WTC11 (cell line): Measurements from ENCODE around the gene KCNS3. TPM values are rescaled to one million over a fixed set of nuclear protein-coding genes. Genes with fewer than 3 reads are reported as not detected.

ENCODE experiments used
- ATAC-seq: fragments of 200-7000 bp; cut with Tn5 transposase; 2 replicates; pipeline ENCODE4 v1.10.0; 2021; ENCODE audit warnings: mild to moderate bottlenecking, moderate library complexity
- CTCF ChIA-PET: fragments of 300-600 bp; sonication (Branson Sonifier 250); formaldehyde crosslinking; loops from one replicate; lab custom pipeline; 2021; ENCODE audit warnings: antibody characterized with exemption; lab: Charles Lee
- POLR2A ChIA-PET: fragments of 350-600 bp; sonication (Branson Sonifier 250); formaldehyde crosslinking; loops from one replicate; lab custom pipeline; 2021; ENCODE audit warnings: antibody characterized with exemption; lab: Charles Lee
- DNase-seq: peaks from one replicate; pipeline ENCODE4 v3.0.0; 2021; ENCODE audit warnings: low spot score
- H3K27ac Mint-ChIP-seq: 2 replicates; pipeline ENCODE4 v1.8.0; 2021; ENCODE audit warnings: mixed read lengths
- H3K27me3 Mint-ChIP-seq: 2 replicates; pipeline ENCODE4 v1.8.0; 2021; ENCODE audit warnings: low read depth, mild to moderate bottlenecking, moderate library complexity, mixed read lengths
- H3K36me3 Mint-ChIP-seq: 2 replicates; pipeline ENCODE4 v1.8.0; 2021; ENCODE audit warnings: mixed read lengths
- H3K4me1 Mint-ChIP-seq: 2 replicates; pipeline ENCODE4 v1.8.0; 2022; ENCODE audit warnings: mixed read lengths
- H3K4me3 Mint-ChIP-seq: 2 replicates; pipeline ENCODE4 v1.8.0; 2021; ENCODE audit warnings: mild to moderate bottlenecking, moderate library complexity, mixed read lengths
- H3K9me3 Mint-ChIP-seq: 2 replicates; pipeline ENCODE4 v1.8.0; 2021; ENCODE audit warnings: mixed read lengths
- ARID4B ChIP-seq: sonication (generic); formaldehyde crosslinking; IDR thresholded peaks from 2 replicates; pipeline ENCODE4 v1.8.0; 2023; ENCODE audit warnings: missing genetic modification reagents, mild to moderate bottlenecking, borderline replicate concordance
- ELF4 ChIP-seq: sonication (generic); formaldehyde crosslinking; IDR thresholded peaks from 2 replicates; pipeline ENCODE4 v1.8.1; 2022; ENCODE audit warnings: low read depth, mild to moderate bottlenecking, moderate library complexity, missing genetic modification reagents
- FOXJ3 ChIP-seq: sonication (generic); formaldehyde crosslinking; IDR thresholded peaks from 2 replicates; pipeline ENCODE4 v1.9.0; 2021; ENCODE audit warnings: missing genetic modification reagents, mild to moderate bottlenecking, borderline replicate concordance
- FOXK1 ChIP-seq: sonication (generic); formaldehyde crosslinking; IDR thresholded peaks from 2 replicates; pipeline ENCODE4 v1.8.0; 2022; ENCODE audit warnings: mild to moderate bottlenecking, moderate library complexity, missing genetic modification reagents
- GRHL2 ChIP-seq: fragments of 250-450 bp; sonication (Bioruptor Pico); IDR thresholded peaks from 2 replicates; pipeline ENCODE4 v1.8.0; 2022; ENCODE audit warnings: mild to moderate bottlenecking, moderate library complexity; ENCODE audit not compliant: insufficient replicate concordance, severe bottlenecking
- GTF2I ChIP-seq: fragments of 250-450 bp; sonication (Bioruptor Pico); conservative IDR thresholded peaks from 2 replicates; pipeline ENCODE4 v1.4.0; 2021; ENCODE audit warnings: mild to moderate bottlenecking
- HMGA2 ChIP-seq: fragments of 250-450 bp; sonication (Bioruptor Pico); IDR thresholded peaks from 2 replicates; pipeline ENCODE4 v1.4.0; 2021; ENCODE audit warnings: mild to moderate bottlenecking, moderate library complexity
- JAZF1 ChIP-seq: fragments of 250-450 bp; sonication (Bioruptor Pico); IDR thresholded peaks from 2 replicates; pipeline ENCODE4 v1.9.0; 2021; ENCODE audit warnings: moderate library complexity, mild to moderate bottlenecking, inconsistent platforms
- JUN ChIP-seq: sonication (generic); formaldehyde crosslinking; IDR thresholded peaks from 2 replicates; pipeline ENCODE4 v1.8.0; 2023; ENCODE audit warnings: mild to moderate bottlenecking, missing genetic modification reagents
- MXD4 ChIP-seq: fragments of 250-450 bp; sonication (Bioruptor Pico); IDR thresholded peaks from 2 replicates; pipeline ENCODE4 v1.8.0; 2021; ENCODE audit warnings: mild to moderate bottlenecking, moderate library complexity, borderline replicate concordance
- MYBL2 ChIP-seq: sonication (generic); formaldehyde crosslinking; IDR thresholded peaks from 2 replicates; pipeline ENCODE4 v1.8.1; 2023; ENCODE audit warnings: mild to moderate bottlenecking, moderate library complexity, missing genetic modification reagents
- NFYB ChIP-seq: sonication (generic); formaldehyde crosslinking; conservative IDR thresholded peaks from 2 replicates; pipeline ENCODE4 v1.8.0; 2022; ENCODE audit warnings: low read depth, missing genetic modification reagents
- OVOL2 ChIP-seq: fragments of 250-450 bp; sonication (Bioruptor Pico); IDR thresholded peaks from 2 replicates; pipeline ENCODE4 v1.9.0; 2021; ENCODE audit warnings: mild to moderate bottlenecking, borderline replicate concordance
- PREB ChIP-seq: sonication (generic); formaldehyde crosslinking; IDR thresholded peaks from 2 replicates; pipeline ENCODE4 v1.8.1; 2022; ENCODE audit warnings: mild to moderate bottlenecking, missing genetic modification reagents, moderate library complexity, borderline replicate concordance
- PRRX2 ChIP-seq: fragments of 250-450 bp; sonication (Bioruptor Pico); IDR thresholded peaks from 2 replicates; pipeline ENCODE4 v1.8.0; 2021; ENCODE audit warnings: mild to moderate bottlenecking
- TEAD4 ChIP-seq: sonication (generic); formaldehyde crosslinking; IDR thresholded peaks from 2 replicates; pipeline ENCODE4 v1.8.0; 2022; ENCODE audit warnings: mild to moderate bottlenecking, missing genetic modification reagents
- USF2 ChIP-seq: sonication (generic); formaldehyde crosslinking; IDR thresholded peaks from 2 replicates; pipeline ENCODE4 v1.8.1; 2023; ENCODE audit warnings: mild to moderate bottlenecking, missing genetic modification reagents, moderate library complexity
- ZNF138 ChIP-seq: sonication (generic); formaldehyde crosslinking; conservative IDR thresholded peaks from 2 replicates; pipeline ENCODE4 v1.8.1; 2022; ENCODE audit warnings: mild to moderate bottlenecking, moderate library complexity, missing genetic modification reagents
- ZNF232 ChIP-seq: sonication (generic); formaldehyde crosslinking; IDR thresholded peaks from 2 replicates; pipeline ENCODE4 v1.8.0; 2022; ENCODE audit warnings: mild to moderate bottlenecking, missing genetic modification reagents
- ZNF317 ChIP-seq: sonication (generic); formaldehyde crosslinking; IDR thresholded peaks from 2 replicates; pipeline ENCODE4 v1.8.1; 2023; ENCODE audit warnings: low read depth, mild to moderate bottlenecking, moderate library complexity, missing genetic modification reagents, borderline replicate concordance
- ZNF671 ChIP-seq: fragments of 250-450 bp; sonication (Bioruptor Pico); IDR thresholded peaks from 2 replicates; pipeline ENCODE4 v1.8.0; 2021; ENCODE audit warnings: mild to moderate bottlenecking
- ZSCAN18 ChIP-seq: fragments of 250-450 bp; sonication (Bioruptor Pico); IDR thresholded peaks from 2 replicates; pipeline ENCODE4 v2.1.2; 2022; ENCODE audit warnings: mild to moderate bottlenecking, moderate library complexity
- total RNA-seq: library from RNA; stranded (reverse); gene quantifications from 3 replicates; pipeline ENCODE4 v1.2.3, GENCODE V29; 2021

KCNS3 gene
- total RNA-seq, 1 experiment from 2014 or later, result 25.2 TPM

GRCh38 chr2:17933256-17933655 lies 54.8 kb downstream of the KCNS3 start:
- no peak overlapping the region for H3K27ac Mint-ChIP-seq
- POLR2A ChIA-PET, result no interaction called here
- H3K4me1 Mint-ChIP-seq, result peaks cover 32% of the 10 kb centered on the region
- peaks cover 40% of the 10 kb centered on the region for H3K36me3 Mint-ChIP-seq
- ATAC-seq (no peak), DNase-seq (no peak)
- no peaks in the 10 kb centered on the region; the same call in 1 of the 2 replicates for H3K27me3 Mint-ChIP-seq
- TF ChIP-seq FOXJ3 (CRISPR knock-in tag) (no peak), TEAD4 (CRISPR knock-in tag) (no peak), ZNF317 (CRISPR knock-in tag) (no peak), ZSCAN18 (CRISPR knock-in tag) (no peak), ZNF232 (no peak), JUN (no peak), ZNF671 (CRISPR knock-in tag) (no peak), OVOL2 (no peak), PREB (CRISPR knock-in tag) (no peak), PRRX2 (CRISPR knock-in tag) (no peak), ELF4 (no peak), JAZF1 (CRISPR knock-in tag) (no peak), MYBL2 (CRISPR knock-in tag) (no peak)
- CTCF ChIA-PET, result no interaction called here
- H3K9me3 Mint-ChIP-seq, result peaks cover 17% of the 10 kb centered on the region
- no peak overlapping the region for H3K4me3 Mint-ChIP-seq

- no peak overlapping the region for H3K4me3 Mint-ChIP-seq
- CTCF ChIA-PET, result interaction anchor here (1.0 kb wide), 1 partner anchor 56 kb away, joined by 3 read pairs; the partner anchor contains the start of gene KCNS3
Observed at GRCh38 chr2:17934721-17935120, 56.3 kb downstream of the KCNS3 start.

More at GRCh38 chr2:17934721-17935120, 56.3 kb downstream of the KCNS3 start:
- ATAC-seq (peak; percentile 17), DNase-seq (no peak)
- peak overlapping the region; percentile 72 for H3K27ac Mint-ChIP-seq
- peaks cover 25% of the 10 kb centered on the region for H3K9me3 Mint-ChIP-seq
- no peaks in the 10 kb centered on the region; the same call in 1 of the 2 replicates for H3K27me3 Mint-ChIP-seq
- TF ChIP-seq HMGA2 (CRISPR knock-in tag) (no peak), ZNF317 (CRISPR knock-in tag) (no peak), ZNF138 (CRISPR knock-in tag) (no peak), GTF2I (CRISPR knock-in tag) (no peak), USF2 (CRISPR knock-in tag) (no peak), ZSCAN18 (CRISPR knock-in tag) (no peak), GRHL2 (no peak), TEAD4 (CRISPR knock-in tag) (no peak), PREB (CRISPR knock-in tag) (no peak), FOXK1 (no peak), MXD4 (CRISPR knock-in tag) (no peak), NFYB (CRISPR knock-in tag) (no peak), ARID4B (CRISPR knock-in tag) (no peak)
- peaks cover 32% of the 10 kb centered on the region for H3K4me1 Mint-ChIP-seq
- POLR2A ChIA-PET, result no interaction called here
- peaks cover 49% of the 10 kb centered on the region for H3K36me3 Mint-ChIP-seq
